HG02798 (cell line): Measurements from ENCODE around the gene EPB41.
"Not testable (repeated sequence)": the region's sequence is repeated elsewhere in the genome, so short reads cannot be mapped to it uniquely, and the experiment has no call there.

ENCODE experiments used
- ATAC-seq: cut with Tn5 transposase; IDR thresholded peaks from one replicate; pipeline ENCODE4 v1.9.1; 2021; ENCODE audit warnings: mild to moderate bottlenecking; ENCODE audit not compliant: unreplicated experiment, poor library complexity

EPB41 gene

DNA sequence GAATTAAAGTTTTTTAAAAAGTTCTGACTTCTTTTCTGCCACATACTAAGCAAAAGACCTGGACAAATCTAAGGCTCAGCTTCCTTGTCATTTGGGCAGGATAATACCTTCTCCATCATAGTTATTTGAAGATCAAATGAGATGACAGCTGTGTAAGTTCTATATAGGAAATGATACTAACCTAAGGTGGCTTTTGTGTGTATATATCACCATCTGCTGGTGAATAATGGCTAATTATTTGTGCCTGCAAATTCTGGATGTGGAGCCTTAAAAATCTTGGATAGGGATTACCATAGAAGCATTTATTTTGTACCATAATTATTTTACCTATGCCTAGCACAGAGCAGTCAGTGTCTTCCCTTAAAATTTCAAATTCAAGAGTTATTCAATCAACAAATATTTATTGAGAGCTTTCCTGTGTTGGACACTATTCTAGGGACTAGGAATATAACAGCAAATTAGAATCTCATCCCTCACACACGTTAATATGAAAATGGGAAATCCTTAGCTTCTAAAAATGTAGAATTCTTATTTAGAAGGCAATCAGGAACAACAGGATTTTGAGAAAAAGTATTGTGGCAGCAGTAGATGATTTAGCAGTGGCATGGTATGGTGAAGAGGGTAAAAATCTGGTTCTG is 119.6 kb downstream of the EPB41 start:
- ATAC-seq: no peak

DNA sequence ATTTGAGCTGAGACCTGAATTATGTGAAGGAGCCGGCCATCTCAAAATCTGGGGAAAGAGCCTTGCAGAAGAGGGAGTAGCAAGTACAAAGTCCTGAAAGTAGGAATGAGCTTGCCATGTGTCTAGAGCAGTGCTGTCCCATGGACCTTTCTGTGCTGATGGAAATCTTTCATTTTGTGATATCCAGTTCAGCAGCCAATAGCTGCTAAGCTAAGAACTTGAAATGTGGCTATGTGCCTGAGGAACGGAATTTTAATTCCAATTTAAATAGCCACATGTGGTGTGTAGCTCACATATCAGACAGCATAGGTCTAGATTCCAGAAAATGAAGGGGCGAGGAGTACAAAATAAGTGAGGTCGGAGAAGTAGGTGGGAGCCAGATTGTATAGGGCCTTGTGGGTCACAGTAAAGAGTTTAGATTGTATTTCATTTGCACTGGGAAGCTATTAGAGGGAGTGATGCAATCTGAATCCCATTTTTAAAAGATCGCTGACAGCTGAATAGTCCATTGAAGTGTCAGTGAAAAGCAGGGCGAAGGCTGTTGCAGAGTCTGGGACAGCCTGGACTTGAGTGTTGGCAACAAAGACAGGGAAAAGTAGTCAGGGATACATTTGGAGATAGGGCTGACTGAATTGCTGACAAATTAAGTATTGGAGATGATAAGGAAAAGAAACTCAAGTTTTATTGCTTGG is 129.1 kb downstream of the EPB41 start:
- no peak for ATAC-seq

DNA sequence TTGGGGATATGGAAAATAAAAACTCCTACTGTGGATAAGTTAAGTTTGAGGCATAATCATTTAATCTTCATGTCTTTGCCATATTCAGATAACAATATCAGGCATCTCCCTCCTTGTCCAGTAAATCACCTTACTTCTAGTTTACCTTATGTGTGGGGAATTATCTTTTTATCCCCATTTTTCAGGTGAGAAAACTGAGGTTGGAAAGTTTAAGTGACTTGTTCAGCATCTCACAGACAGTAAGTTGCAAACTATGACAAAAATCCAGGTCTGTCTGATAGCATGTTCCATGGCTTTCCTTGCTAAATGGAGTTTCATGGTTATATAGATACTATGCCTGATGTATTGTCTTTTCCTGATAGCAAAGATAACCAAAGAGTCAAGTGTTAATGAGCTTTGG is 129.6 kb downstream of the EPB41 start:
- no peak for ATAC-seq

DNA sequence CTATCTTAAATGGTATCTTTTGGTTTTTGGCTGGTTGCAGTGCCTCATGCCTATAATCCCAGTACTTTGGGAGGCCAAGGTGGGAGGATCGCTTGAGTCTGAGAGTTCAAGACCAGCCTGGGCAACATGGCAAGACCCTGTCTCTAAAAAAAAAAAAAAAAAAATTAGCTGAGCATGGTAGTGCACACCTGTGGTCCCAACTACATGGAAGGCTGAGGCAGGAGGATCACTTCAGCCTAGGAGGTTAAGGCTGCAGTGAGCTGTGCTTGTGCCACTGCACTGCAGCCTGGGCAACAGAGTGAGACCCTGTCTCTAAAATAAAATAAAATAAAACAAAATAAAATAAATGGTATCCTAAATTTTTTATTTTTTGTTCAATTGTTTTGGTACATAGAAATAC is 131.3 kb downstream of the EPB41 start:
- ATAC-seq: not testable (repeated sequence)

DNA sequence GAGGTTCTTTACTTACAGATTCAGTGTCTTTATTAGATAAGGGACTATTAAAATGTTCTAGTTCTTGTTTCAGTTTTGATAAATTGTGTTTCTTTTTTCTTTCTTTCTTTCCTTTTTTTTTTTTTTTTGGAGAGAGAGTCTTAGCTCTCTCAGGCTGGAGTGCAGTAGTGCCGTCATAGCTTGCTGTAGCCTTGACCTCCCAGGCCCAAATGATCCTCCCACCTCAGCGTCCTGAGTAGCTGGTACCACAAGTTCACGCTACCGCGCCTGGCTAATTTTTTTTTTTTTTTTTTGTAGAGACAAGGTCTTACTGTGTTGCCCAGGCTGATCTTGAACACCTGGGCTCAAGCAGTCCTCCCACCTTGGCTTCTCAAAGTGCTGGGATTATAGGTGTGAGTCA is 132.8 kb downstream of the EPB41 start:
- ATAC-seq: no peak

DNA sequence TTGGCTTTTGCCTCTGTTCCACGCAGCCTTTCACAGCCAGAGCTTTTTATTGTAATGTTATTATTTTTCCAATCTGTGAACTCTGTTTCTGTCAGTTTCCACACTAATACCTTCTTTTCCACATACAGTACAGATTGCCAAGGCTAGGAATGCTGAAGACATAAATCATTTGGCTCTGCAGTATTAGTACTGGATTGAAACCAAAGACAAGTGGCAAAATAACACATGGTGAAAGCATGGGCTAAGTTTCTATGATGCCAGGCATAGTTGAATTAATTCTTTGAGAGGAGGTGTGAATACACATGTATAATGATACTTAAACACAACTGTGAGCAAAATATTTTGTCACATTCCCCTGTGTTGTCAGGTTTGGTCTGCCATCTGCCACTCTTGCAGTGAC is 135.8 kb downstream of the EPB41 start:
- no peak for ATAC-seq

DNA sequence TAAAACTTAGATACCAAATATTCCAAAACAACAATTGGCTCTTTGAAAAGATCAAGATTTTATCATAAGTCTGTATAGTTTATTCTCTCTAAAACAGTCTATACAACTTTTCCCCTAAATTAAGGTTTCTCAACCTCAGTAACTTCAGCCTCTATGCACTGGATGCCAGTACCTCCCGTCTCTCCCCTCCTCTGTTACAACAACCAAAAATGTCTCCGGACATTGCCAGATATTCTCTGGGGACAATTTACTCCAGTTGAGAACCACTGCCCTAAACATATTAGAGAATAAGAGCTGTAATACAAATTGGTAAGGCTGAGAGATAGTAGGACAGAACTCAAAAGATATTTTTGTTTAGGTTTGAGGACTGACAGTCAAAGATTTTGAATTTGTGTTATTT is 137.7 kb downstream of the EPB41 start:
- no peak for ATAC-seq

DNA sequence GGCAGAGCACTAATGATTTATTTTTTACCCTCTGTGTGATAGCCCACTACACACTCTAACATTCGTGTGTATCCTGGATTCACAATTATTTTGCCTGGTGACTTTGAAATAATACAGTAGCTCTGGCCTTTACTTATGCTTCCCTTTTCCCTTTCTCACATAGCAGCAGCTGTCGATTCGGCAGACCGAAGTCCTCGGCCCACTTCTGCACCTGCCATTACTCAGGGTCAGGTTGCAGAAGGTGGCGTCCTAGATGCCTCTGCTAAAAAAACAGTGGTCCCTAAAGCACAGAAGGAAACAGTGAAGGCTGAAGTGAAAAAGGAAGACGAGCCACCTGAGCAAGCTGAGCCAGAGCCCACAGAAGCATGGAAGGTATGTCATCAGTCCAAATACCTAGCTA is 138.6 kb downstream of the EPB41 start:
- no peak for ATAC-seq

DNA sequence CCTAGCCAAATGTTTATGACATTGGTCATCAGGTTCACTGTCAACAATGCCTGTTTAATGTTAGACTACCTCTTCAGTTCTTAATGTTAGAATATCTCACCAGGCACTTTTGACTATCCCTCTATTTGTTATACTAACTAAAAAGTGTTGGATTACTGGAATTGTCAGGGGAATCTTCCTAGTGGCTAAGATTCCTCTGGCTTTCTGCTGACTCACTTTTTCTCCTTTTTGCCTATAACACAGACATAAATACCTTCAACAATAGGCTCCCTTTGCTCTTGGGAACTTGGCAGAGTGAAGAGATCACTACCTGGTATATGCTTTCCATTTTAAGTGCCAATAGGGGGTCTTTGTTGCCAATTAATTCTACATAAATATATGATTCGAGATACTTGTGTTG is 140.8 kb downstream of the EPB41 start:
- no peak for ATAC-seq

DNA sequence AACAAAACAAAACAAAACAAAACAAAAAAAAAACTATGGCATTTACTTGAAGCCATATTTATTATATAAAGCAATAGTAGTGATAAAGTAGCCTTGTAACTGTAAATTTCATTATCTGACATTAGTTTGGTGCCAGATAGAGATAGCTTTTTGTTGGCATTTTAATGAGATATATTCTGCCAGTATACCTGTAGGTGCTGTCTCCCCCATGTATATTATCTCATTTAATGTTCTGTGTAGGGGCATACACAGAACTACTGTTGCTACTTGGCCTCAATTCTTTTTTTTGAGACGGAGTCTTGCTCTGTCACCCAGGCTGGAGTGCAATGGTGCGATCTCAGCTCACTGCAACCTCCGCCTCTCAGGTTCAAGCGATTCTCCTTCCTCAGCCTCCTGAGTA is 141.9 kb downstream of the EPB41 start:
- ATAC-seq: no peak

DNA sequence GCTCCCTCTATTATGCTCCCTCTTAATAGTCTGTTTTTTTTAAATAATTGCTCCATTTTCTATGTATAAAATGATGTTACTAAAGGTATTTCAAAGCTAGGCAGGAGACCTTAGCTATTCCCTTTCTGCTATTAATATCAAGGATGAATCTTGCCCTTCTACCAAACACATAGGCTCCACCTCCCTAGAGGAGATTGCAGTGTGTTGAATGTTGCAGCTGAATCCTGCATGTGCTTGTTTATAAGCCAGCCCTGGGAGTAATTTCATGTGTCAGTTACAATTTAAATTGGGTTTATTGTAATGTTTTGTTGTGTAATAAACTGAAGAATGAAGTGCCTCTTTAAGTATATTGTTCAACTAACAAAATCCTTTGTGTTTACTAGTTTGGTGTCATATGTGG is 143.3 kb downstream of the EPB41 start:
- no peak for ATAC-seq

DNA sequence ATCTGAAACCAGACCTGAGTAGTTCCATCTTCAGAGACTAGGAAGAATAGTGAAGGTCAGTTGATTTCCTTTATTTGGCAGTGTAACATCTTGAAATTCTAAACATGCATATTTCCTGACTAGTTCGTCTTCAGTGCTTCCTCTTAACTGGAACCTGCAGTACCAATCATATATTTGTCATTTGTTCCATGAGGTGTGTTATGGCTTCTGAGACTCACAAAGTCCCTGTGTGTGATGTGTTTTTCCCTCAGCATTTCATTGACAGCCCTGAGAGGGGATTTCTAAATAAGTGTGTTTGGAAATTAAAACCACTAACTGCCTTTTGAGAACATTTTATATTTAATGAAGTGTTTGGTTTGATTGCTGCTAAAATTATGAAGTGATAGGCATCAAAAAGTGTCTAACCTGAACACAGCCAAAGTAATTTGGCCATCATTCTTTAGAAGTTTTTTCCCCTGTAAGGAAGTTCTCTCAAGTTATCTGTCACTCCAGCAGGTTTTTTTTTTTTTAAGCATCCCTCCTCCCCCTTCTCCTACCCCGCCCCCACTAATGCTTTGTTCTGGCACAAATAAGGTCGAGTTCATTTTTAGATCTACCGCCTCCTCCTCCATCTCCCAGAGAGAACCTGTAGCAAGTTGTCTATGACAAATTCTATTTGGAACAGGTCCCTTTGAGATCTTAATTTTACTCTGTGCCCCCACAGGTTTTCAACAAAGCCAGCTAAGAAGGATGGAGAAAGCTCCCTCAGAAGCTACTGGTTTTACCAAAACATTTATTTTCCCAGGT is 148.0 kb downstream of the EPB41 start:
- no peak for ATAC-seq

DNA sequence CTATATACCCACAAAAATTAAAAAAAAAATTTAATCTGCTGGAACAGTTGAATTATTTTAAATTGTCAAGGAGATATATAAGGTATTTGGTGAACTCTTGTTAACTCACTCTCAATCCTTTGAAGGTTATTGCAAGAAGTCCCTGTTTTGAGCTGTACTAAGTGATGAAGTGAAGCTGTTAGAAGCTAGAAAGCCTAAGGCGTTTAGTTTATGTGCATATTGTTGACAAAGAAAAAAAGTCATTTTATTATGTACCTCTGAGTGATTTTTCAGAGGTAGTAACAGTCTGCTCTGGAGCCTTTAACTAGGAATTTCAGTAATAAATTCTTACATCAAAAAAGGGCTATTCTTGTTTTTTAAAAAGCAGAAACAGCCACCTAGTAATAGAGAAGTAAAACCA is 149.7 kb downstream of the EPB41 start:
- no peak for ATAC-seq

DNA sequence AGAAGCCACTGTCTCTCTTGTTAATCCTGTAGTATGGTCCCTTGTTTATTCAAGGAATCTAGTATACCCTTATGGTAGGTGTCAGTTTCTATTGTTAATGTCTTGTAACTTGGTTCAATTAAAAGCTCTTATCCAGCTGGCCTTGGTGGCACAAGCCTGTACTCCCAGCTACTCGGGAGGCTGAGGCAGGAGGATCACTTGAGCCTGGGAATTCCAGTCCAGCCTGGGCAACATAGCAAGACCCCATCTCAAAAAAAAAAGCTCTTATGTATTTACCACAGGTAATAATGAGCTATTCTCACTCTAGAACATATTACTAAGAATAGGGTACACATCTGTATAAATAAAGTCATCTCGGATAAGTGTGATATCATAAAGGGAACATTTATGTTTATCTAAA is 162.8 kb downstream of the EPB41 start:
- no peak for ATAC-seq

DNA sequence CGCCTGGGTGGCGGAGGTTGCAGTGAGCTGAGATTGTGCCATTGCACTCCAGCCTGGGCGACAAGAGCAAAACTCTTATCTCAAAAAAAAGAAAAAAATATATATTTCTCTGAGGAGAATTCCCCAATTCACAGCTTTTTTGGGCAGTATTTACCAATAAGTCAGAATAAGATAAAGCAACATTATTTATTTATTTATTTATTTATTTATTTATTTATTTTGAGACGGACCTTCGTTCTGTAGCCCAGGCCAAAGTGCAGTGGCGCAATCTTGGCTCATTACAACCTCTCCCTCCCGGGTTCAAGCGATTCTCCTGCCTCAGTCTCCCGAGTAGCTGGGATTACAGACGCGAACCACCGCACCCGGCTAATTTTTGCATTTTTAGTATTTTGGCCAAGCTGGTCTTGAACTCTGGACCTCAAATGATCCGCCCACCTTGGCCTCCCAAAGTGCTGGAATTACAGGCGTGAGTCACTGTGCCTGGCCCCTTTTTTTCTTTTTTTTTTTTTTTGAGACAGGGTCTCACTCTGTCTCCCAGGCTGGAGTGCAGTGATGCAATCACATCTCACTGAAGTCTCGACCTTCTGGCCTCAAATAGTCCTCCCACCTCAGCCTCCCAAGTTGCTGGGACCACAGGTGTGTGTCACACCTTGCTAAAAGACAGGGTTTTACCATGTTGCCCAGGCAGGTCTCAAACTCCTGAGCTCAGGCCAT is 165.7 kb downstream of the EPB41 start:
- ATAC-seq: not testable (repeated sequence)

DNA sequence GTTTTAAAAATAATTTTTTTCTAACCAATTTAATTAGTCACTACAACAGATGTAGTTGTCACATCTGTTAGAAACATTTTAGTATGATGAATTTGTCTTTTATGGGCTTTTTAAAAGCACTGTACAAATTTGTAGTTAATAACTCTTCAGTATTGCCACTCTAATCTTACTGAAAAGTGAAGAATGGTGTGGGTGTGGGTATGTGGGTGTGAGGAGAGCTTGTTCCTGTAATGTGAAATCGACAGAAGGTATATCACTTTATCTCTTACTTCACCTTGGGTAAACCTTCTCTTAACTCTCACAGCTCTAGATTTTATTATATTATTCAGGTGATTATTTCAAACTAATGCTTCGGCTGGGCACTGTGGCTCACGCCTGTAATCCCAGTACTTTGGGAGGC is 166.8 kb downstream of the EPB41 start:
- no peak for ATAC-seq

DNA sequence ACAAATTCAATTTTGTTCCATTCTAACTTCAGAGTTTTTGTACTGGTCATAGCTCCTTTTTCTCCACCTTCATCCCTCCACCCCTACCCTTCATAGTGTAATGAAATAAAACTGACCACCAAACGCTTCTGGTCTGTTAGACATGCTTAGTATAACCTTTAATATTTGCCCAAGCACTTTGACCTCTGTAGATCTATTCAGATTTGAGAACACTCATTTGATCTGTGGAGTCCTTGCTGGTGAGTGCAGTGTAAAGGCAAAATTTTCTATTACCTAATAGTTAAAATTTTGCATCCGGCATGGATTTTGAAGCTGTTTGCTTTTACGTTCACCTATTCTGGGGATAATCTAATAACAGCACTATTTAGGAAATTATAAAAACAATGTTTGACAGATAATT is 168.2 kb downstream of the EPB41 start:
- no peak for ATAC-seq

DNA sequence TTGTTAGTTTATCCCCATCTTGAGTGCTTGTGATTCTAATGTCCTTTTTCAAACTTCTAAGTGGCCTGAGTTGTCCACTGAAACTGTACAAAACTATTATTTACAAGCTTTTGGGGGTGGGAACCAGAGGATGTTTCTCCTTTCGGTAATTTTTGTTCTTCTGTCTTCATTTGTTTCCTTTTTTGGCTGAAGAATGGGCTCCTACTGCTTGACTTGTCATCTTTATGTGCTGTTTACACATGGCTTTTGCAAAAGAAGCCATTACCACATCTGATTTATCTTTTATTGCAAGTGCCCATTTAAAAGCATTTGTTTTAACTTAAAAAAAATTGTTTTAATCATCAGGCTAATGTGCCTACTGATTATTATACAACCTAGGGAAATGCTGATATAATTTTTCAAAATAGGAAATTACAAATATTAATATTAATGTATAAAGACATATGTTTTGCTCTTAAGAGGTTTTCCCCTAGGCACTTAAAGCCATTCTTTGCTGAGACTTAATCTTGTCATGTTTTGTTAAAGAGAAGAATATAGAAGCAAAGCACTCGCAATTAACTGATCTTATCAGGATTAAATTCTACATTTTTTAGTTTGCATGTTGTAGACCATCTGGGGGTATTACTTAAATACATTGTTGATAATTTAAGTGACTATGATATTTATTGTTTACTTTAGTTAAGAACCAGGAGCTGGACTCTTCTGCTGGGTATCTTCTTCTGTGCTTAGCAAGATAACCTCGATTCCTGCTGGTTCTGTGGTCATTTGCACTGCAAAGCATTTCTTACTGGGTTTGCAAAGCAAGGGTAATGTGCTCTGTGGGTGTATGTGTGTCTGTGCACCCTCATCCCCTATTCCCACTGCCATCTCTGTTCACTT is 169.2 kb downstream of the EPB41 start:
- ATAC-seq: no peak

DNA sequence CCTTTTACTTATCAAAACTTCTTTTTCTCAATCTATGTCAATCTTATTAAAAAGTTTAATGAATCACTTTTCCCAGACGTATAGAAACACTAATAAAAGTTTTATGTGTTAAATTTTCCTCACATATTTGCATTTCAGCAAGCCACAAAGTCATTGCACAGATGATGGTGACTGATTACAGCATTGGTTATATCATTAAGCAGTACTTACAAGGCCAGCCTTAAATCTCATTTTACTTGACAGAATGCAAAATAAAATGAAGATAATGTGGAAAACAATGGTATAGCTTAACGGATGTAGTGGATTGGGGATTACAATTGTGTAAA is 169.8 kb downstream of the EPB41 start:
- ATAC-seq: no peak

DNA sequence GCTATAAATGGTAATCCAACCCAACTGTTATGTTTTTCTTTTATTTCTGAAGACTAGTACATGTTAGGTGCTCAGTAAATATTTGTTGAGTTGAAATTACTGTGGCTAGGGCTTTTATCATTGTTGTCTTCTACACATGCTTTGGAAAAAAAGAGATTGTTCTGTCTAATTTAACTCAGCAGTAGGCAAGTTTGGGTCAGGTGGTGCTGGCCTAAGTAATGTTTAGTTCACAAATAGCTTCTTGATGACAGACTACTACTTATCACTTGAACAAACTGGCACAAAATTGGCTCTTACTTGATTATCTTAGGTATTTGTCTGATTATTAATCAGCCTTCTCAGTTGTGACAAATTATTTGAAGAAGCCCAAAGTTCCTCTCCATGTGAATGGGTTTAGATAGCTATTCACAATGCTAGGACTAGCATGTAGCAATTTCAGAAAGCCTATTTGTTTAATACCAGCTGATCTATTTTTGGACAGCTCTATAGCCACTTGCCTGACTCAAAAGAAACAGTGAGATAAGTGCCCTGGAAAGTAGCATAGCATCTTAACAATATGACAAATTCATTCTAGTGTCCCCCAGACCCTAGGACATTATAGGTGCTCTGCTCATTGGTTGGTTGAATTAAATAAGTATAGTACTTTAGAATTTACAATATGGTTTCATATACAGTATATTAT is 176.7 kb downstream of the EPB41 start:
- no peak for ATAC-seq
